Mesenchymal stem cell (in vitro differentiated cells and primary cell): ENCODE results near the gene MOGAT2.

ENCODE experiments used
- DNase-seq: peaks from one replicate; pipeline ENCODE4 v3.0.0-alpha.2; 2013
- H2AFZ ChIP-seq: one replicate; pipeline ENCODE4 v1.6.1; 2013; ENCODE audit warnings: low read depth, mild to moderate bottlenecking, control low read depth, inconsistent platforms, low read length, moderate library complexity
- H2AK5ac ChIP-seq: 2 replicates; pipeline ENCODE4 v1.6.1; 2013; ENCODE audit warnings: low read length, moderate library complexity, mild to moderate bottlenecking, inconsistent platforms; ENCODE audit not compliant: severe bottlenecking
- H2BK120ac ChIP-seq: one replicate; pipeline ENCODE4 v1.6.1; 2013; ENCODE audit warnings: low read depth, mild to moderate bottlenecking, inconsistent platforms, low read length, moderate library complexity
- H2BK12ac ChIP-seq, 2 experiments: one replicate each; pipeline ENCODE4 v1.6.1; 2013; ENCODE audit warnings: inconsistent platforms in 2 of 2, low read length in 2 of 2, mild to moderate bottlenecking in 2 of 2, moderate library complexity in 2 of 2, control low read depth in 1 of 2
- H2BK15ac ChIP-seq: one replicate; pipeline ENCODE4 v1.6.1; 2013; ENCODE audit warnings: mild to moderate bottlenecking, low read depth, inconsistent platforms; ENCODE audit not compliant: poor library complexity, severe bottlenecking
- H2BK5ac ChIP-seq: 2 replicates; pipeline ENCODE4 v1.6.1; 2013; ENCODE audit warnings: low read depth, mild to moderate bottlenecking, low read length, control low read depth, inconsistent platforms; ENCODE audit not compliant: poor library complexity, severe bottlenecking
- H3K14ac ChIP-seq, 2 experiments: one replicate each; pipeline ENCODE4 v1.6.1; 2013; ENCODE audit warnings: inconsistent platforms in 2 of 2, low read length in 2 of 2, control low read depth in 1 of 2, mild to moderate bottlenecking in 1 of 2, moderate library complexity in 1 of 2
- H3K18ac ChIP-seq, 2 experiments: one replicate each; pipeline ENCODE4 v1.6.1; 2013; ENCODE audit warnings: inconsistent platforms in 2 of 2, low read length in 2 of 2, control low read depth in 1 of 2, low read depth in 1 of 2, mild to moderate bottlenecking in 1 of 2
- H3K23ac ChIP-seq, 2 experiments: one replicate each; pipeline ENCODE4 v1.6.1; 2013; ENCODE audit warnings: inconsistent platforms in 2 of 2, low read length in 2 of 2, mild to moderate bottlenecking in 2 of 2, moderate library complexity in 2 of 2, control low read depth in 1 of 2
- H3K27ac ChIP-seq: 2 replicates; pipeline ENCODE4 v1.5.1; 2013; ENCODE audit warnings: mild to moderate bottlenecking, moderate library complexity, low read length, control low read depth, inconsistent platforms; ENCODE audit not compliant: poor library complexity, severe bottlenecking
- H3K27me3 ChIP-seq, 2 experiments: 2 replicates each; pipeline versions ENCODE4 v1.6.1 to v1.7.0; 2013; ENCODE audit warnings: low read length in 2 of 2, mild to moderate bottlenecking in 2 of 2, moderate library complexity in 2 of 2, control low read depth in 1 of 2, inconsistent platforms in 1 of 2; ENCODE audit not compliant: control insufficient read depth in 1 of 2, insufficient read depth in 1 of 2
- H3K36me3 ChIP-seq, 2 experiments: 2 replicates each; pipeline versions ENCODE4 v1.6.1 to v1.7.0; 2013; ENCODE audit warnings: low read length in 2 of 2, control low read depth in 1 of 2, inconsistent platforms in 1 of 2, low read depth in 1 of 2, mild to moderate bottlenecking in 1 of 2; ENCODE audit not compliant: insufficient read depth in 2 of 2, control insufficient read depth in 1 of 2
- H3K4ac ChIP-seq, 2 experiments: one replicate each; pipeline ENCODE4 v1.6.1; 2013; ENCODE audit warnings: inconsistent platforms in 2 of 2, low read length in 2 of 2, mild to moderate bottlenecking in 2 of 2, moderate library complexity in 2 of 2, control low read depth in 1 of 2, low read depth in 1 of 2
- H3K4me1 ChIP-seq: 2 replicates; pipeline ENCODE4 v1.6.1; 2013; ENCODE audit warnings: low read depth, low read length, control low read depth; ENCODE audit not compliant: control insufficient read depth, insufficient read depth
- H3K4me2 ChIP-seq: 2 replicates; pipeline ENCODE4 v1.6.1; 2013; ENCODE audit warnings: low read length, mild to moderate bottlenecking, inconsistent platforms; ENCODE audit not compliant: poor library complexity, severe bottlenecking
- H3K4me3 ChIP-seq, 2 experiments: 2 replicates each; pipeline versions ENCODE4 v1.5.1 to v1.7.0; 2013; ENCODE audit warnings: low read length in 2 of 2, mild to moderate bottlenecking in 2 of 2, control low read depth in 1 of 2, low read depth in 1 of 2; ENCODE audit not compliant: insufficient read depth in 1 of 2
- H3K79me1 ChIP-seq: replicated peaks from 2 replicates; pipeline ENCODE4 v1.6.1; 2013; ENCODE audit warnings: mild to moderate bottlenecking, control low read depth, low read length, inconsistent platforms; ENCODE audit not compliant: poor library complexity, severe bottlenecking
- H3K9ac ChIP-seq: 2 replicates; pipeline ENCODE4 v1.7.0; 2013; ENCODE audit warnings: mild to moderate bottlenecking, low read length, moderate library complexity
- H3K9me3 ChIP-seq: 2 replicates; pipeline ENCODE4 v1.7.0; 2013; ENCODE audit warnings: mild to moderate bottlenecking, low read length; ENCODE audit not compliant: control insufficient read depth
- H4K8ac ChIP-seq: one replicate; pipeline ENCODE4 v1.6.1; 2013; ENCODE audit warnings: inconsistent platforms, mild to moderate bottlenecking, low read length, moderate library complexity
- H4K91ac ChIP-seq: one replicate; pipeline ENCODE4 v1.6.1; 2013; ENCODE audit warnings: mild to moderate bottlenecking, low read length, inconsistent platforms
- WGBS: methylation state at CpG from one replicate; pipeline ENCODE4 v1.1.7; 2013; ENCODE audit warnings: mixed read lengths; 5-methylcytosine and 5-hydroxymethylcytosine counted together

The MOGAT2 gene

DNA sequence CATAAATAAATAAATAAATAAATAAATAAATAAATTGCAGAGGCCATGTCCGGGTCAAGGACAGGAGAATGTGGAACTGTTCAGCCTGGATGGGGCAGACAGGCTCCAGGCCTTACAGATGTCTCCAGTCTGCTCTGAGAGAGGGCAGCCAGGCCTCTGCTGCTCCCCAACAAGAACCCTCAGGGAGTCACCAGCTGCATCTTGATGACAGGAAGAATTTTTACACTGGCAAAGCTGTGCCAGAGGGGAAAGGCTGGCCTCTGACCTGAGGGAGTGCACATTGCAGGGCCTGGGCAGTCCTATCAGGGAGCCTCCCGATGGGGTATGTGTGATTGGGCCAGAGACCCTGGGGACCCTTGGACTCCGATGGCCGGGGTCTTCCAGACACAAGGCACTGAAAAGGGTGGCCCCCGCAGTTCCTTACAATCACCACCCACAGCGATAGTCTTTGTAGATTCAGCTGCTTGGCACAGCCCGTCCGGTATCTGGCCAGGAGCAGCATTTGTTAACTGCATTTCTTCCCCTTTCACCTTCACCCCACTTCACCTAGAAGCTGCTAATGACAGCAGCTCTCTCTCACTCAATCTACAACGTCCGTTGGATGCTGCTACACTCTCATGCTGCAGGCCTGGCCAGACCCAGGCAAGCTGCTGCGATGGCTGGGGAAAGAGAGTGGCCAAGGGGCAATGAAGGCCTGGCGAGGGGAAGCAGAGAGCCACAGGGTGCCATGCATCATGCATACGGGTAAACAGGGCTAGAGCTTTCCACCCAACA, 8.1 kb downstream of the MOGAT2 start:
- 84% methylated on average over 13 of the region's 13 CpGs for whole genome bisulfite sequencing
- no peak for DNase-seq

DNA sequence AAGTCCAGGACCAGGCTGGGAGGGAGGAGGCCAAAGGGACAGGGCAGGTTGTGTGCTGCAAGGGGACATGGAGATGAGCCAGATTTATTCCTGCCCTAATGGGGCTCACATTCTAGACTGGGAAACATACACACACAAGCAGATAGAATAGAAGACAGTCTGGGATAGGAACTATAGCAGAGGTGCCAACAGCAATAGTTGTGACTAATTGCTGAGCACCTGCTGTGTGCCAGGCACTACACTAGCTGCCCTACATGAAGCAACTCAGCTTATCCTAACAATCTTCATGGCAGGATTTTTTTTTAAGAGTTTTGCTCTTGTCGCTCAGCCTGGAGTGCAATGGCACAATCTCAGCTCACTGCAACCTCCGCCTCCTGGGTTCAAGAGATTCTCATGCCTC, 11.4 kb downstream of the MOGAT2 start:
- H3K9ac ChIP-seq: no peak overlapping the region
- no peak overlapping the region for H2BK120ac ChIP-seq
- DNase-seq: no peak
- H2BK5ac ChIP-seq: no peak overlapping the region
- H2AFZ ChIP-seq: no peak overlapping the region
- 96% methylated on average over 2 of the region's 2 CpGs for WGBS
- peaks cover 0 to 18% of the 10 kb centered on the region in 2 experiments for H3K27me3 ChIP-seq
- H2BK12ac ChIP-seq: no peak overlapping the region
- H3K18ac ChIP-seq: no peak overlapping the region
- H3K14ac ChIP-seq: no peak overlapping the region
- H4K91ac ChIP-seq: no peak overlapping the region
- no peak overlapping the region for H2AK5ac ChIP-seq
- H3K4ac ChIP-seq: no peak overlapping the region
- no peak overlapping the region for H3K4me3 ChIP-seq
- no peak overlapping the region for H3K23ac ChIP-seq
- no peak overlapping the region for H2BK15ac ChIP-seq
- H3K4me1 ChIP-seq: no peaks in the 10 kb centered on the region
- no peaks in the 10 kb centered on the region for H3K79me1 ChIP-seq
- no peak overlapping the region for H3K27ac ChIP-seq
- no peaks in the 10 kb centered on the region for H3K36me3 ChIP-seq
- H3K9me3 ChIP-seq: no peaks in the 10 kb centered on the region
- H4K8ac ChIP-seq: no peak overlapping the region
- H3K4me2 ChIP-seq: no peak overlapping the region

More for the DNA sequence above, 8.1 kb downstream of the MOGAT2 start:
- Histone ChIP-seq H2BK12ac (no peak overlapping the region), H3K23ac (no peak overlapping the region), H3K18ac (no peak overlapping the region), H3K14ac (no peak overlapping the region), H2AK5ac (no peak overlapping the region), H2BK120ac (no peak overlapping the region), H3K4me3 (no peak overlapping the region), H3K9me3 (no peaks in the 10 kb centered on the region), H3K4ac (no peak overlapping the region), H3K9ac (no peak overlapping the region), H3K27ac (no peak overlapping the region), H3K27me3 (peaks cover 2 to 4% of the 10 kb centered on the region in 2 experiments), H2BK15ac (no peak overlapping the region), H3K4me1 (peaks cover 2% of the 10 kb centered on the region), H2BK5ac (no peak overlapping the region), H3K4me2 (no peak overlapping the region), H3K79me1 (no peaks in the 10 kb centered on the region), H4K91ac (no peak overlapping the region), H4K8ac (no peak overlapping the region), H2AFZ (no peak overlapping the region), H3K36me3 (no peaks in the 10 kb centered on the region)

DNA sequence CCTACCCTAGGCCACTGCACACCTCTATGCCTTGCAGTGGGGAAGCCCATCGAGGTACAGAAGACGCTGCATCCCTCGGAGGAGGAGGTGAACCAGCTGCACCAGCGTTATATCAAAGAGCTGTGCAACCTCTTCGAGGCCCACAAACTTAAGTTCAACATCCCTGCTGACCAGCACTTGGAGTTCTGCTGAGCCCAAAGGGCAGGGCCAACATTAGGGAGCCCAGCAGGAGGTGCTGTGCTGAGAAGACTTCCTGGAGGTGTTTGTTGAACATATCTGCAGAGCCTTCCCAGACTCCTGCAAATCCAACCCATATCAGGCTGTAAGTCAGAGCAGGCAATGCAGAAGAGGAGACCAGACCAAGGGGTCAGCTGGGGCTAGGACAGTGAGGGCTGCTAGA, 13.5 kb downstream of the MOGAT2 start:
- H3K23ac ChIP-seq: no peak overlapping the region
- H3K27me3 ChIP-seq: peaks cover 0 to 32% of the 10 kb centered on the region in 2 experiments
- no peak overlapping the region for H2BK15ac ChIP-seq
- H3K9ac ChIP-seq: no peak overlapping the region
- no peaks in the 10 kb centered on the region for H3K4me1 ChIP-seq
- H3K4me3 ChIP-seq: no peak overlapping the region
- no peak overlapping the region for H2AK5ac ChIP-seq
- H3K18ac ChIP-seq: no peak overlapping the region
- no peaks in the 10 kb centered on the region for H3K79me1 ChIP-seq
- no peak for DNase-seq
- H3K9me3 ChIP-seq: no peaks in the 10 kb centered on the region
- WGBS: 94% methylated on average over 5 of the region's 5 CpGs
- H2AFZ ChIP-seq: no peak overlapping the region
- H3K4ac ChIP-seq: no peak overlapping the region
- H4K8ac ChIP-seq: no peak overlapping the region
- H3K4me2 ChIP-seq: no peak overlapping the region
- H2BK12ac ChIP-seq: no peak overlapping the region
- no peaks in the 10 kb centered on the region for H3K36me3 ChIP-seq
- H2BK120ac ChIP-seq: no peak overlapping the region
- no peak overlapping the region for H4K91ac ChIP-seq
- no peak overlapping the region for H3K14ac ChIP-seq
- H2BK5ac ChIP-seq: no peak overlapping the region
- no peak overlapping the region for H3K27ac ChIP-seq

DNA sequence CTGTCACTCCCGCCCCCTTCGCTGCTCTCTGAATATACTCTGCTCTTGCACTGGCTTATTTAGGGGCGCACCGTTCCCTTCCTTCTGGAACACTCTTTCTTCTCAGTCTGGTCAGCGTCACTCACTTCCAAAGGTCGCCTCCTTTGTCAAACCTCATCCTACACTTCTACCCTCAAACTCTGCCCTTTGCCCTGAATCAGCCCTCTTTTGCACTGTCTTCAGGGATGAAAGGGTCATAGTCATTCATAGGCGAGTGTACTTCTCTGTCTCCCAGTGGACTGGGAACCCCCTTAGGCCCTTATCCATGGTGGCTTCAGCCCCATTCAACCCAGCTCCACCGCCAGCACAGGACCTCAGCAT, 15.4 kb downstream of the MOGAT2 start:
- Histone ChIP-seq H4K8ac (no peak overlapping the region), H2BK120ac (no peak overlapping the region), H3K4me2 (no peak overlapping the region), H3K9me3 (no peaks in the 10 kb centered on the region), H3K4me3 (no peak overlapping the region), H2AFZ (no peak overlapping the region), H3K18ac (no peak overlapping the region), H3K4ac (no peak overlapping the region), H2BK15ac (no peak overlapping the region), H2BK5ac (no peak overlapping the region), H3K23ac (no peak overlapping the region), H3K4me1 (no peaks in the 10 kb centered on the region), H2AK5ac (no peak overlapping the region), H3K27ac (no peak overlapping the region), H3K79me1 (no peaks in the 10 kb centered on the region), H3K36me3 (no peaks in the 10 kb centered on the region), H3K27me3 (peaks cover 0 to 36% of the 10 kb centered on the region in 2 experiments), H4K91ac (no peak overlapping the region), H3K14ac (no peak overlapping the region), H2BK12ac (no peak overlapping the region), H3K9ac (no peak overlapping the region)
- DNase-seq: no peak
- 95% methylated on average over 7 of the region's 8 CpGs for WGBS
